ENCODE measurements around the gene KLHL8.
A peak's percentile ranks its signal among the peaks of the same experiment; 100 is the strongest.

- peak in 3 of 6 experiments; percentile 29 to 42 (median 37) for TF ChIP-seq CTCF (IDR thresholded peaks at IDR 0.05)
- no peak for TF ChIP-seq POLR2A (IDR thresholded peaks at IDR 0.05)
Measured at GRCh38 chr4:87219632-87220093, 755 bp downstream of the KLHL8 start.
